ENCODE measurements around the gene EXOC5.

EXOC5 gene

DNA sequence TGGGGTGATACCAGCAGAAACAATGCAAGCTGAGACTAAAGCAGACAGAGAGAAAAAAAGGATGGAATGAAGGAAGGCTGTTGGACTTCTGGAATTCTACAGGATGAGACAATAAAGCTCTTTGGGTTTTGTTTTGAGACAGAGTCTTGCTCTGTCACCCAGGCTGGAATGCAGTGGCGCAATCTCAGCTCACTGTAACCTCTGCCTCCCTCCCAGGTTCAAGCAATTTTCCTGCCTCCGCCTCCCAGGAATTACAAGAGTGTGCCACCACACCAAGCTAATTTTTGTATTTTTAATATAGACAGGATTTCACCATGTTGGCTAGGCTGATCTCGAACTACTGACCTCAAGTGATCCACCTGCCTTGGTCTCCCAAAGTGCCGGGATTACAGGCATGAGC is 115.4 kb downstream of the EXOC5 start:
- DNase-seq = no peak

Measured in activated effector memory CD4-positive, alpha-beta T cell treated with anti-CD3 and anti-CD28 coated beads, Interleukin-2, amount 50 U/mL, for 16 hours (primary cell).